NCI-H2107 treated with DMSO at 0.1 percent for 48 hours (cell line): ENCODE data around the gene CCDC9B.
A peak's percentile ranks its signal among the peaks of the same experiment; 100 is the strongest.

ENCODE experiments used
- DNase-seq: peaks from one replicate; lab custom pipeline; 2025; ENCODE audit not compliant: unreplicated experiment; lab: John Stamatoyannopoulos, UW

CCDC9B gene

DNA sequence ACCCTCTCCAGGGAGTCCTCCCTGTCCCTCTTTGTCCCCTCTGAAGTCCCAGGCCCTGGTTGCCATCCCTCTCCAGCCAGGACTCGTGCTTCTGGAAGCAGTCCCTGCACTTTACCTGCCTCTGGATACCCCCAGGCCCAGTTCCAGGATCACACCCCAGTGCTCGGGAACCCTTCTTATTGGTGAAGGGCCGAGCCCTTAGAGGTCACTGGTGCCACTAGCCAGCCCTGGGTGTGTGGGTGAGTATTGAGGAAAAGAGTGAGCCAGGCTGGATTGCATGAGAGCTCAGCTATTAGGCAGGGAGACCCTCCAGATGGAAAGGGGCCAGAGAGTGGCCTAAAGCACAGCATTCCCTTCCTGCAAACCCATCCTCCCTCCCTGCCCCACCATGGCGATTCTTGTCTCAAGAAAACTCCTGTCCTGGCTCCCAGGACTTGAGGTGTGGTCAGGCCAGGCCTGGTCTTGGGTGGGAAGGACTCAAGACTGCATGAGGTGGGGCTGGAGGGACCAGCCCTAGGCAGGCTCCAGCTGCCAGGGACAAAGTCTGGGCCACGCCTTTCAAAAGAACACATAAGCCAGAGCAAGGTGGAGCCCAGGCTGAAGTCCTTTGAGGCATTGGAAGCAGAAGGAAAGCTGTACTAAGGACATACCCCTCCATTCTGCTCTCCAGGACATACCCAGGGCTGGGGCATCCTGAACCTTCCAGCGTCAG lies 5.3 kb upstream of the CCDC9B start:
- DNase-seq, result no peak

DNA sequence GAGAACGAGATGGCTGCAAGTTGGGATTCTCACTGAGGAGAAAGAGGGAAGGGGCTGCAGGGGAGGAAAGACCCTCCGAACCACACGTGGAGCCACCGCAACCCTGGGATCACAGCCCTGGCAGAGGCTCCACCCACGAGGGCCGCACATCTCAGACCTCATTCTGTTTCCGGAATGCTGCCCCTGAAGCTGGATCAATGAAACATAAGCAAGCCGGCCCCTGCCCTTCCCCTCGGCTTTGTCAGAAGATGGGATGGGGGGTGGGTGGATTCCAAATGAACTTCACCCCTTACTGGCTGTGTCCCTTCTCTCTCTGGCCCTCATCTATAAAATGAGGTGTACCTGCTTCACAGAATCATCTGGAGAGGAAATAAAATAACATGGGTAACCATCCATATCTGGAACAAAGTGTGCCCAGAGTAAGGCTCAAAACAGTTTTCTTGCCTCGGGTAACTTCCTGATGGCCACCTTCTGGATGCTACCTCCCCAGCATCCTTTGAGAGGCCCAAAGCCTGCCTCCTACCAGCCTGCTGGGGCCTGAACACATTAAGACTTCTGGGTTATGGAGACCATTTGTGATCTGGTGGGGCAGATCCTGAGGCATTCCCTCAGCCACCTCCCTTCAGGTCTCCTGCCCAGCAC lies 4.6 kb upstream of the CCDC9B start:
- DNase-seq, result no peak

DNA sequence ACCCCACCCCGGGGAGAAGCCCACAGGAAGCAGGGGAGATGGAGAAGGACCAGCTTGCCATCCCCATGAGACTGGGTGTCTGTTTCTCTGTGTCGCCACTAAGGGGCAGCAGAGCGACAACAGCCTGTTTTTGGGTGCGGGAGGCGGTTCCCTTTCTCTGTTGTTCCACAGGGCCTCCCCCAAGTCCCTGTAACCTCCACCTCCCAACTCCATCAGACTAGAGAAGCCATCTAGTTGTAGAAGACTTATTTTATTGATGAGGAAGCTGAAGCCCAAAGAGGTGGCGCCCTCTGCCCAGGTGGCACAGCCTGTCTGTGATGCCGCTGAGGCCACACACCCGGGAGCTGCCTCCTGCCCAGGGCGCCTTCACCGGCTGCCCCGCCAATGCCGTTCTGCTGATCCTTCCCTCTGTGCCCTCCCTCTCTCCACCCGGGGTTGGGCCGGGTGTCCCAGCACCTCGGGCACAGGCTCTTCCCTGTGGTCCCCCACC lies 3.9 kb upstream of the CCDC9B start:
- DNase-seq, result peak; percentile 25

DNA sequence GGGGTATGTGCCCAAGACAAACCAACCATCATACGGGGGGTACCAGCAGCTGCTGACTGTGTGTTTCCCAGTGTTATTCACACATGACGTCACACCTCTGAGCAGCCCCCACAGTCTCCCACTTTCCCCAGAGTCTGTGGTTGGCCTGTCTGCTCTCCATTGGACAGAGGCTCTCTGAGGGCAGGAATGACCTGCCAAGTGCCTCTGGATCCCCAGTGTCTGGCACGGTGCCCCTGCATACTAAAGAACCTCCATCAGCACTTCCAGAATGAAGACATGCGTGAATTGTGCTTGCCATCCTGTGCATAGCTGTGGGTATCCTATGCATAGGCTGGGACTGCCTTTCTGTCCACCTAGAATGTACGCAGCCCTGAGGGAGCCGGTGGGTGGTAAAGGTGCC lies 3.5 kb upstream of the CCDC9B start:
- DNase-seq, result no peak

DNA sequence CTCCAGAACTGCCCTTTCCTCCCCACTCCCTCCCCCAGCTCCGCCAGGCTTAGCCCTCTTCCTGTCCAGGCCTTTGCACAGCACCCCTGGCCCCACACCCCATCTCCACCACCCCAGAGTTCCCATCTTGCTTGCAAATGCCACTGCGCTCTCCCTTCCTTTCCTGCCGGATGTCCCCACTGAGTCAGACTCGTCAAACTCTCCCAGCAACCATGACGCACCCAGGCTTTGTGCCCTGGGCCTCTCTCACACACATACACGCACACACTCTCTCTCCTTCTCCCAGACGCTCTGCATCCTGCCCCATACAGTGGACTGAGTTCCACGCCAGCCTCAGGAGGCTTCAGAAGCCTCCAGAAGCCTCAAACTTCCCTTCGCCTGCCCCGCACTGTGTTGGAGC lies 2.8 kb upstream of the CCDC9B start:
- no peak for DNase-seq

DNA sequence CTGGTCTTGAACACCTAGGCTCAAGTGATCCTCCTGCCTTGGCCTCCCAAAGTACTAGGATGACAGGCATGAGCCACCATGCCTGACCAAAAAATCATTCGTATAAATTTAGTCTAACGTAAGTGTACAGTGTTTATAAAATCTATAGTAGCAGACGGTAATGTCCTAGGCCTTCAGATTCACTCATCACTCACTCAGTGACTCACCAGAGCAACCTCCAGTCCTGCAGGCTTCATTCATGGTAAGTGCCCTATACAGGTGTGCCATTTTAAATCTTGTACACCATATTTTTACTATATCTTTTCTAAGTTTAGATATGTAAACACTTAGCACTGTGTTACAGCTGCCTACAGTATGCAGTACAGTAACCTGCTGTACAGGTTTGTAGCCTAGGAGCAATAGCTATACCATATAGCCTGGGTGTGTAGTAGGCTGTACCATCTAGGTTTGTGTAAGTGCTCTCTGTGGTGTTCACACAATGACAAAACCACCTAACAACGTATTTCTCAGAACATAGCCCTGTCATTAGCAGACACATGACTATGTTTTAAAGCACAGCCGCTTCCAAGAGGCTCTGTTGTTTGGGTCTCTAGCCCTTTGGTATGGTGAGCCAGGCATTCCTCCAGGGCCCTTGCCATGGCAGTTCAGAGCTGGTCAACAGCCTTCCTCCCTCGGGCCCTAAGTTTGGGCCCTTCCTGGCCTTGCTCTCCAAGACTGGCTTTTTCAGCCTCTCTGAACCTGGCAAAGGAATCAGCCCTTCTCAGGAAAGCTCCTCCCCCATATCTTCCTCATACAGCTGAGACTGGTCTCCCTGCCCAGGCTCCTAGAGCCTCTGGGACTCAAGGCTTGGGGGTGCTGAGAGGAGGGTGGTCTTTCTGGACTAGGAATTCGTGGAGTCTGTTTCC lies 1.9 kb upstream of the CCDC9B start:
- no peak for DNase-seq

DNA sequence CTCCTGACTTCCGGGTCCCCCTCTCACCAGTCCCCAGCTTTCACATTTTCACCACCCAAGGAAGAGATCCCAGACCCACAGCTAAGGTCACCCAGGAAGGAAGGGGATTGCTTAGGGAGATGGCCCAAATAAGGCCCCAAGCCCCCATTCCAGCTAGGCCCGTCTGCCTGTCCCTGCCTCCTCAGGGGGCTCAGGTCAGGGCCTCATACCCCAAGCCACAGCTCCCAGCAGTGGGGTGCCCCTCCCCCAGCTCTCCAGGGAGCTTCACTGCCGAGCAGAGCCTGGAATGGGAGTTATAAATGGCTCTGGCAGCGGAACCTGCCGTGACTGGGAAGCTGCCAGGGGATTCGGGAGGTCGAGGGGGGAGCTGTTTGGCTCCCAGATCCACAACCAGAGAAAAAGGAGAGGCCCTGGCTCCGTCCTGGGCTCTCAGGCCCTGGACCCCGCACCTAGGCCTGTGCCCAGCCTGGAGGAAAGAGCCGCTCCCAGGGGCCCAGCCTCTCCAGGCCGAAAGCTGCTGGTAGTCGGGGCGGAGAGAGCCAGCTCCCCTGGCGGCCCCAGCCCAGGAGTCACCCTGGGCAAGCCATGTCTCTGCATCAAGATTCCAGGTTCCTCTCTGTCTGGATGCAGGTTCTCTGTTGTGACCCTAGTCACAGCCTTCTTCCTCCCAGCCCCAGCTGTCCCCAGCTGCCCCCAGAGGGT lies 550 bp downstream of the CCDC9B start:
- peak; percentile 25 for DNase-seq

DNA sequence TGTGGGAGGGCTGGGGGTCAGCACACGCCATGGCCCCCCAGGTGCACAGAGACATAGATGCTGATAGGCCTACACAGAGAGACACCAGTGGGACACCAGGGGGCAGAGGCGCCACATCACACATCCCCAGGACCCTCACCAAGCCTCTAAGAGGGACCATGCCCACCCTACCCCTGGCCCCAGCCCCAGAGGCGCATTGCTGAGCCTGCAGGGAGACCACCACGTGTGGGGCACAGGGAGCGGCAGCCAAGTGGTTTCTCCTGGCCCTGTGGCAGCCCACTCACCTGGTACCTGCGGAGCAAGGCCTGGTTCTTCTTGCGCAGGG lies 1.2 kb downstream of the CCDC9B start:
- no peak for DNase-seq

DNA sequence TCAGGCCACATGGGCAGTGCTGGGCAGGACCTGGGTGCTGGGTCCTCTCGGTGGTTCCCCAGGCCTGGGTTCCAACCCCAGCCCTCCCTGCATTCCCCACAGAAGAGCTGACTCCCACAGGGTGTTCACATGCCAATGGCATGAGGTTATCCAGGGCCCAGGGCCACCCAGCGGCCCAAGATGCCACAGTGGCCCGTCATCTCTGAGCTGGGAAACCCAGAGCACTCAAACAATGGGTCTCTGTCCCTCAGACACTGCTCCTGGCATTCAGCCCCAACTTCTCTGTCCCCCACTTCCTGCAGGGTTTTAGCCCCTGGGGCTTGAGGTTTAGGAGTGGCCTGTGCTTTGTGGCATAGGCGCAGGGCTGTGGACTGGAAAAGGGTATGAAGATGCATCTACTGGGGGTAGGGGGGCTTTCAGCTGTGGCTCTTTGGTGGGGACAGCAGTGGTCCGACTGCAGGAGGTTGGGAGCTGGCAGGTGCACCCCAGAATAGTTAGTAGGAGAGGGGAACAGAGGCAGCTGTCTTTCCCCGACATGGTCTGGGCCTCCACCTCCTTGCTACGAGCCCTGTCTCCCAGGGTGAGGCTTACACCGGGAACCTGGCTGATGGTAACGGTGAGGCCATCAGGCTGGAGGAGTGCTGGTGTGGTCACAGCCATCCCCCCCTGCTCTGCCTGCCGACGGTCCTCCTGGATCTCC lies 1.7 kb downstream of the CCDC9B start:
- DNase-seq, result no peak

DNA sequence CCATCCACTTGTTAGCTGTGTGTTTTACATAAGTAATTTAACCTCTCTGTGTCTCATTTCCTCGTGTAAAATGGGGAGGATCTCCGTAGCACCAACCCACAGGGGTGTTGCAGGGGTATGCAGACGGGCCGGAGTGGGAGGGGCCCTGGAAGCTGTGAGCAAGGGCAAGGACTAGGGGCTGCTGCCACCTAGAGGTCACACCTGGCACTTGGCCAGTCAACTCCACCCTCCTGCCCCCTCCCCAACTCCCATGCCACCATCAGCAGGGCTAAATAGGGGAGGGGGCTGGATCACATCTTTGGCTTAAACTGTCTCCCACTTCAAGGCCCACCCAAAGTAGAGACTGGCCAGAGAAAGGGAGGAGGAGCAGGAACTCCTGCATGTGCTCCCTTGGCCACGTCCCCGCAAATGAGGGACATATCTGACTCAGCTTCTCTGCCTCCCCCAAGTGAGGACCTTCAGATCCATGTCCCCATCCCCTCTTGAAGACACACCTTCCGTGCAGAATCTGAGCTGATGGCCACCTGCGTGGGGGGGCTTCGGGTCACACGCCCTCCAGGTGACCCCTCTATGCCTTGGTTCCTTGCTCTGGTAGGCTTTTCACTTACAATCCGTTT lies 2.6 kb downstream of the CCDC9B start:
- no peak for DNase-seq

DNA sequence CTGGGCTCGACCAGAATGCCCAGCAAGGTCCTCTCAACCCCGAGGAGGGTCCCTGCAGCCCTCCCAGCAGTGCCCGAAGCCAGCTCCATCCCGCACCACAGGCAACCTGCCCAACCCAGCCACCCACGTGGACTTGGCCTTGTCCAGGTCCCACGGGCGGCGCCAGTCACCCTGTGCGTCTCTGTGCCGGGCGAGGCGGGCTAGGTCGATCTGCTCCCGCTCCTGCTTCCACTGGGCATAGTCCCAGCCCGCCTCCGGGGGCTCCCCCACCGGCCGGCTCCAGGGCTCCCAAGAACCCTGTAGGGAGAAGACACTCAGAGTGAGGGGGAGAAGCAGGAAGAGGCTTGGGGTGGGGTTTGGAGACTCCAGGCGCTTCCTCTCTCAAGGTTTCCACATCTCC lies 3.1 kb downstream of the CCDC9B start:
- no peak for DNase-seq

DNA sequence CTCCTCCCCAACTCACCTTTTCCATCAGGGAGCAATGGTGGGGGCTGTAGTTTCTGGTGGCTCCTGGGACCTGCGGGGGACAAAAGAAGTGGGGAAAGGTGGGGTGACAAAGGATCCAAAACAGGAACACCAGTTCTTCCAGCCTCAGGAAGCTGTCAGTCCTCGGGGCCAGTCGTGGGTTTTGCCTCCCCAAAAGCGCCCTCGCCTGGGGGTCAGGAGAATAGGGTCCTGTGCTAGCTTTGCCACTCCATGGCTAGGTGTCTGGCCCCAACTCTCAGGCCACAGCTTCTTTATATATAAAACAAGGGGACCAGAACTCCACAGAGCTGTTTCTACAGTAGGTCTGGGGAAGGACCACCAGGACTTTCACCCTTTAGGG lies 4.0 kb downstream of the CCDC9B start:
- DNase-seq, result no peak

DNA sequence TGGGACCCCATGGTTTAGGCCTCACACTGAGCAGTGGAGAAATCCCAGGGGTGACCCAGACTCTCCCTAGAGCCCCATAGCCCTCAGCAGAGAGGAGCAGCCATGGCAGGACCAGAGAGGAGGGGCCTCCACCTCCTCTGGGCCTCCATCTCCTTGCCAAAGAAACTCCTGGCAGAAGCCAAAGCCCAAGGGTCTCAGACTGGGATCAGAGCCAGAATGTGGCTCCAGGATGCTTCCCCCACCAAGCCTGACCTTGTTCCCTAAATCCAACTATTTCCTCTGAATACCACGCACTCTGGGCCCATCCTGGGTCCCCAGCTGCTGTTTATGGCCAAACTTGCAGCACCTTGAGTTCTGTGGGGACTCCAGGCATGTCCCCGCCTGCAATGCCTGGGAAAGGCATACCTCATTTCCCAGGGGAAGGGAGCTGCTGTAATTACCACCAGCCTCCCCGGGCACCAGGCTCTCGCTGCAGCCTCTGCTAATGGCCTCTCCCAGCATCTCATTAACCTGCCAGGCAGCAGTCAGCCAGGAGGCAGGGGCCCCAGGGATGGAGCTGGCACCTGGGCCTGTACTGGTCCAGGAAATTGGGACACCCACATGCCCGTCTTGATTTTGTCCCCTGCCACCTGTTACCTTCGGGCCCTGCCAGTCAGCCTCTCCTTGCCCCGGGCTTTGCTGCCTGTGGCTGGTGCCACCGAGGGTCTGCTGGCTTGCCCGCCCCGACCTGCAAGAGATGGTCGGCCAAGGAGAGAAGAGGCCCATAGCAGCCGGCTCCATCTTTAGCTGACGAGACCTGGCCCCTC lies 4.6 kb downstream of the CCDC9B start:
- DNase-seq, result peak; percentile 54

DNA sequence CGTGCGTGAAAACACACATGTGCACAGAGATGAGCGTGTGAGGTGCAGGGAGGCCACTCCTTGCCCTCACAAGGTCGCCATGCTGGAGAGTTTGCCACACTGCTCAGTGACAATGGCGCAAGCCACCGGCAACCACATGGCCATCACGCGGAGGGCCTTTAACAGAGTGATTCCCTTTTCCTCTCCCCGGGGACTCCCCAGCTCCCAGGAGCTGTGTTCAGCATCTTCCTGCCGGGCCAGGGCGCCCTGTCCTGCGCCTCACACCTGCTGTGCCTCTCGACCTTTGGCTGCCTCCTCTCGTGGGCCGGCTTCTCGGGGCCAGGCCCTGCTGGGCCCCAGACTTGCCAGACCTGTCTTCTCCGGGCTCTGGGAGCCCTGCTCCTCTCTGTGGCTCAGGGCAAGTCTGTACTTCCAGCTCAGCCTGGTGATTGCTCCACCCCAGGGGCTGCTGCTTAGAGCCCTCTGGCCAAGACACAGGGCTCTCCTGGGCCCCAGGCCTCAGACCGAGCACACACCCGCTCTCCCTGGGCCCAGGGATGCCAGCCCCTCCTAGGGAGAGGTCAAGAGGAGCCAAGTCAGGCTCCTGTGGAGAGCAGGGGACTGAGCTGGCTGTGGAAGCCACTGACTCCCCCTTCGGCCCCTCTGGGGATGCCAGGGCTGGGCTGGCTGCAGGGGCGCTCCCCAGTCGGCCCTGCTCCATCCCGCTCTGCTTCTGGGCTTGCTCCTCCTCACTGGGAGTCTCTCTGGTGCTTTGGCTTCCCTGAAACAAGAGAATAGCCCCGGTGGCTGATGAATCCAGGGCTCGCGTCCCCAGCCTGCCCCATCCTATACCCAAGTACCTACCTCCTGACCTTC lies 5.6 kb downstream of the CCDC9B start:
- no peak for DNase-seq

DNA sequence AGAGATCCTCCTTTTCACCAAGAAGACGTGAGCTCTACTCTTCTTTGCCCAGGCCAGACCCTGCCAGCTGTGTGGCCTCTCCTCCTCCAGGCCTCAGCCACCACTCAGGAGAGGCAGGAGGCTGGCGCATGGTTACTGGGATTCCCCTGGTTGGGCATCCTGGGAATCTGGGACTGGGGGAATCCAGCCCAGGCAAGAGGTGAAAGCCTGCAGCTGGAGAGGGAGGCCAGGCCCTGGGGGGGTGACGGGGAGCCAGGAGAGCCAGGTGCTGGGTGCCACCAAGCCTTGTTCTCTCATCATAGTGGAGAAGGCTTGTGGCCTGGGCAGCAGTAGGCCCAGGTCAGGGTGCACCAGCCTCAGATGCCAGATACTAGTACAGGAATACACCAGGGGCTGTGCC lies 6.2 kb downstream of the CCDC9B start:
- no peak for DNase-seq

DNA sequence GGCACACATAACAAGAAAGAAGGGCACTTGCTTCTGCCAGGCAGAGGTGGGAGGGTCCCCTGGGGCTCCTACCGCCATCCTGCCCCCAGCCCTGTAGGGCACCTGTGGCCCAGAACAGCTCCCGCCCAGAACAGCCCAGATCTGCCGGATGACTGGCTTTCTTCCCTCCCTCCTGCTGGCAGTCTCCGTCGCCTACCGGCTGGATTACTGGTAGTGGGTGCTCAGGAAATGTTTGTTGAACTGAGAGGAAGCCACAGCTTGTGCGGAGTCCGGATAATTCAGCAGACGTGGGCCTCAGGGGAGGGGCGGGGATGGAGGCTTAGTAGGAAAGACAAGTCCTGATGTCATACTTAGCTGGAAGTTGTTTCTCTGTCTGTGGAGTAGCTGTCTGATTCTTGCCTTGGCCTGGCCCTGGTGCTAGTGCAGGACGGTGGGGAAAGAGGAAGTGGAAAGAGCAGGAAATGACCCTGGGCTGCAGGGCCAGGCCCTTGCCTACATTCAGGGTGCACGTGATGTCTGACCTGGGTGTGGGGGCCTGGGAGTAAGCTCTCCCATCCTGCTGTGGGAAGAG lies 6.7 kb downstream of the CCDC9B start:
- peak; percentile 24 for DNase-seq

DNA sequence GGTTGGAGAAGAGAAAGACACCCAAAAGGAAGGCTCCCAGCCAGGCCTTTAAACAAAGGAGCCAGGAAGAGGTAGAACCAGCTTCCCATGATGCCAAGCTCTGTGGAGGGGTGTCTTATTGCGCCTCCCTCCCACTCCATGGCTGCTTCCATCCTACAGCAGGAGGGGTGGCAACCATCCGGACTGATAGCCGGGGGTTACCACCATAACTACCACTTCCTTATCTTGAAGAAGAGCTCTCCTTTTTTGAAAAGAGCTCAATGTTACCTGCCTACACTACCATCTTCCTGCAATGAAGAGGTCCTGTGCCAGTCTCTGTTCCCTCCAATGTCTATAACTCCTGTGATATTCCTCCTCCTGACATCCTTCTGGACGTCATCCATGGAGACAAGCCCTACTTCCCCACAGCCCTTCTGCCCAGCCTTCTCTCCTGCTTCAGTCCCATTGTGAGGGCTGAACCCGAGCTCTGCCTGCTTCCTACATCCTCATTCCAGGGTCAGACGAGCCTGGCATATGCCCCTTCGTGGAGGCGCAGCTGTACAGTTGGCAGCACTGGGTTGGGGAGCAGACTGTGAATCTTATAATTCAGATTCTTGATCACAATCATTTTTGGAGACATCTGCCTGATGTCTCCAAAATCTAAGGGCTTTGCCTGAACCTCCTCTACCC lies 8.5 kb downstream of the CCDC9B start:
- DNase-seq, result no peak

DNA sequence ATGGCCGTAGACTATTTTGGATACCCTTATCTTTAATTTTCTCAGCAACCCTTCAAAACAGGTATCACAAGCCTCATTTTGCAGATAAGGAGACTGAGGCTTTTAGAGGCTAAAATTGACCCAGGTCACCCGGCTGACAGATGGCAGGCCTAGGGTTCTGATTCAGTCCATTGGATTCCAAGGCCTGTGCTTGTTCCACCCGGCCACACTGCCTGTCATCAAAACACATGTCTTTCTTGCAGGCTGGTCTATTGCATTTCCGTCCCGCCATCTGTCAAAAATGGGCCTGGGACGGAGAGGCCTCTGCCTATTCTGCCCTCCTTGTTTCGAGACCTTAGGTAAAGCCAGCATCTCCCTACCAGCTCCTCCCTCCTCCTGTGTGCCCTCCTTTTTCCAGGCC lies 9.1 kb downstream of the CCDC9B start:
- DNase-seq, result no peak
